GM19035 (cell line): Measurements from ENCODE around the gene EID2B.

Experiments used
- ATAC-seq: cut with Tn5 transposase; IDR thresholded peaks from one replicate; pipeline ENCODE4 v1.9.1; 2021; ENCODE audit not compliant: unreplicated experiment

Gene EID2B, protein sequence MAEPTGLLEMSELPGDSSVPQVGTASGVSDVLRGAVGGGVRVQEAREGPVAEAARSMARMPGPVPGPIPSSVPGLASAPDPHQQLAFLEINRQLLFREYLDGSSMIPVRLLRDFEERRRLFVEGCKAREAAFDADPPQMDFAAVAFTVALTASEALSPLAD

DNA sequence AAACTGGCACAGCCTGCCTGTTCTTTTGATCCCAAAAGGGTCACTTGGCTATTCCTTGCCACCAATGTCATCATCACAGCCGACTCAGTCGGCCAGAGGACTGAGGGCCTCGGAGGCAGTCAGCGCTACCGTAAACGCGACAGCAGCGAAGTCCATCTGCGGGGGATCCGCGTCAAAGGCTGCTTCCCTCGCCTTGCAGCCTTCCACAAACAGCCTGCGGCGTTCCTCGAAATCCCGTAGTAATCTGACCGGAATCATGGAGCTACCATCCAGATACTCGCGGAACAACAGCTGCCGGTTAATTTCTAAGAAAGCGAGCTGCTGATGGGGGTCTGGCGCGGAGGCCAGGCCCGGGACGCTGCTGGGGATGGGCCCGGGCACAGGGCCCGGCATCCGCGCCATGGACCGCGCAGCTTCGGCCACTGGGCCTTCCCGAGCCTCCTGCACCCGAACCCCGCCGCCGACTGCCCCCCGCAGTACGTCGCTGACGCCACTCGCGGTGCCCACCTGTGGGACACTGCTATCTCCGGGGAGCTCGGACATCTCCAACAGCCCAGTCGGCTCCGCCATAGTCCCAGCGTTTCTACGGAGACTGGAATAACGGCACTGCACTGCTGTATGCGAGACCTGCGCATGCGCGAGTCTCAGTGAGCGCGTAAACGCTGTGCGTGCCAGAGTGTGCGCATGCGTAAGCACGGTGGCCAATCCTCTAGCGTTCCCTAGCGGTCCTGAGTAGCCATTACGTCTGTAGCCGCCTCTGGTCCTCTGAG is at the start of gene EID2B:
TSS of gene EID2B (minus strand) at position 620 of the 770 bp plus-strand sequence. CDS start at position 570, 50 bp downstream.
- ATAC-seq = peak; percentile 91

DNA sequence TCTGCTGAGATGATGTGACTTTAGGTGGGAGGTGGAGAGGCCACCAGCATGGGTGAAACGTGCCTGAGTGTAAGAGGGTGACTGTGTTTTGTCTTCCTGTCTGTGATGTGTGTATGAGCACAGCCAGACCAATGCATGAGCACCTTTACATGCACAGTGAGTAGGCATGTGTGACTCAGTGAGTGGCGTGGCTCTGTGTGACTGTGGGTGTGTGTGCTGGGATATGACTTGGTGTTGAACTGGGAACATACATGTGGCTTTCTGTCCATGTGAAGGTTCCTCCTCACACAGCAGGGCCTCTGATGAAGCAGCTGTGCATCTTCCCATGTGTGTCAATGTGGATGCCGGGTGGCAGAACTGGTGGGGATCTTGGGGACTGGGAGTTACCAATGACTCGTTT is 49.8 kb upstream of the EID2B start:
- ATAC-seq = no peak

DNA sequence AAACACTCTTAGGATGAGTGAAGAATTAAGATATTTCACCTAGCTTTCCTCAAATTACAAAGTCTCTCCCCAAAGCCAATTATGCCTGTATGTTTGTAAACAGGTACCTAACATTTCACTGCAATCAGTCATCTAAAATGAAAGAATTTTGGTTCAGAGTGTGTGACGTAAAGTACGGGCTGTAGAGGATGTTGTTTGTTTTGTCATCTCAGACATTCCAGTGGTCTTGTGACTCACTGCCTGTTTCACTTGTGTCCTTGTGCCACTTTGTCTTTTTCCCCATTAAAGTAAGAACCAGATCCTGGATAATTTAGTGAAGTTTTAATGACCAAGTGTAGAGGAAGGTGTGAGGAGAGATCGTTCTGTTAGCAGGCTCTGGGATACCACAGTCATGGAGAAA is 36.0 kb upstream of the EID2B start:
- ATAC-seq = no peak

DNA sequence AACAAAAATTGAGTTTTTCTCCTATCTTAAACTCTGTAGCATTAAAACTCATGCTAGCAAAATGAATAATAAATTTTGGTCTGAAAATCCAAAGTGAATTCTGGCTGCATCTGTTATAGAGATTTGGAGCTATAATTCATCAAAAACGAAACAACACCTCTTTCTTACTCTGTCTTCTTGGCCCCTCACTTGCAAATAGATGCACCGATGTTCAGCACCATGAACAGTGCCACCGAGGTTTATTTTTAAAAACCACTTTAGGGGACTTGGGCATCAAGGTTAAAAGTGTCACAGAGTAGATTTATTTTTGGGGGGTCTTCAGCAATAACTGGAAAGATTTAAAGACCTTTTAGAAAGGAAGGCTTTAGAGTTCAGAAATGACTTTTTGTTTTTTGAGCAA is 33.4 kb upstream of the EID2B start:
- ATAC-seq = no peak

DNA sequence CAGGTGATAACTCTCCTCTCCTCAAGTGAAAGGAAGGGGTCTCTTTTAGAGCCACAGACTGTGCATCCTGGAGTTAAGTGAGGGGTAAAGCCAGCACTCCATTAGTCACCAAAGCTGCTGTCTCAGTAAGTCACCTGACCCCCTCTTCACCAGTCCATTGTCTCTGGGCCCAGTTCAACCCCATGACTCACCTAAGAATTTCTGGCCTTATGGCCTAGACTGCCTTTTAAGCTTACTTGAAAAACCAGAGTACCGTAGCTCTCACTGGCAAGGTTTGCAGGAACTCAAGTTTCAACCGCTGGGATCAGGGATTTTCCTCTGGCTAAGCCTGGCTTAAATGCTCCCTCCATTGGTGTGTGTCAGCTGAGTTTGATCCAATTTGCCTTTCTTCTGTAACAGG is 30.8 kb upstream of the EID2B start:
- no peak for ATAC-seq

DNA sequence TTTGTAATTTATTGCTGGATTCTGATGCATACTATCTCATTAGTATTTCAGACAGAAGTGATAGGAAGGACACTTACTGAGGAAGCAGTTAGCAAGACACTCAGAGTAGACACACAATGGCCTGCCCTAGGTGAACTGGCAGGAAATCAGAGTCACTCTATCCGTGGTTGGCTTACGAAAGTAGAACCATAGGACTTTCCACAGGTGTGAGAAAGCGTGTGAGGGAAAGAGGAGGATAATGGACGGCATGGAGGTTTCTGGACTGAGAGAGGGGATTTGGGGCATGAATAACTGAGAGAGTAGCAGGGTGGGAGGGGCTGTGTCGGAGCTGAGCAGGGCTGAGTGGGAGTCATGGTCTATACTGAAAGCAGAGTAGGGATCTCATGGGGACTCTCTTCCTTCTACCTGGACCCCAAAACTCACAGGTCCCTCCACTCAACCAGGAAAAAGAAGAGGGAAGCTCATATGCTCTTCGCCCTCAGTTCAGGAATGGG is 26.0 kb upstream of the EID2B start:
- ATAC-seq = no peak

DNA sequence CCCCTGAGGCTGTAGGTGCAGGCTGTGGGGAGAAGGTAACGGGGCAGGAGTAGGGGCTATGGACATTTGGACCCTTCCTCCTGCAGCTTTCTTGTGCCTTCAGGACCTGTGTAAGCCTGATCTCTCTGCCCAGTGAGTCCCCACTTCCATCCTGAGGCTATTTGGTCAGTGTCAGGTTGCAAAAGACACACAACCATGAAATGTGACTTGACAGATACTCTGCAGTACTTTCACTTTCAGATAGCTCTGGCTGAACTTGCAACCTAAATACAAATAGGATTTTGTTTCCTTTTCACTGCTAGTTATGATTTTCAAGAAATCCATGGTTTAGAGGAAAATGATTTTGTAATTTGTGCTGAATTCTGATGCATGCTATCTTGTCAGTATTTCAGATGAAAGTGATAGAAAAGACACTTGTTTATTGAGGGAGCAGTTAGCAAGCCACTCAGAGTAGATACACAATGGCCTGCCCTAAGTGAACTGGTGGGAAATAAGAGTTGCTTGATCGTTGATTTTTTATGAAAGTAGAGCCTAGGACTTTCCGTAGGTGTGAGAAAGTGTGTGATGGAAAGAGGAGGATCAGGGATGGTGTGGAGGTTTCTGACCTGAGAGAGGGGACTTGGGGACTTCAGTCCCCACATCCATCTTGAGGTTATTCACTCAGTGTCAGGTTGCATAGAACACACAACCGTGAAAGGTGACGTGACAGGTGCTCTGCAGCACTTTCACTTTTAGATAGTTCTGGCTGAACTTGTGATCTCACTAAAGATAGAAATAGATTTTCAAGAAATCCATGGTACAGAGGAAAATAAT is 25.4 kb upstream of the EID2B start:
- no peak for ATAC-seq

DNA sequence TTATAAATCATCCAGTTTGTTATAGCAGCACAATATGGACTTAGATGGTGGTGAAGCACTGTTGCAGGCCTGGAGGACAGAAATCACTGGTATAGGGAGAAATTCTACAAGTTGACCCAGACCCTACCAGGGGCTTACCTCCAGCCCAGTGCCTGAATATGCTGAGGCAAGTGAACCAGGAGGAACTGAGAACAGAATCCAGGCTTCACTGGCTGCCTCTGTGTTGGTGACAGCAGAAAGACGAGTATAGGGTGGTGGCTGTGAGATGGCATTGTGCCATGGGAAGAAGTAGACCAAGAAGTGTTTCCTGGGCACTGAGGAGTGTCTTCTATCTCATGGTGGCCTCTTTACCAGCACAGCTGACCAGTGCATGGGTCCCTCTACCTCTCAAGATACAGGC is 23.2 kb upstream of the EID2B start:
- no peak for ATAC-seq

DNA sequence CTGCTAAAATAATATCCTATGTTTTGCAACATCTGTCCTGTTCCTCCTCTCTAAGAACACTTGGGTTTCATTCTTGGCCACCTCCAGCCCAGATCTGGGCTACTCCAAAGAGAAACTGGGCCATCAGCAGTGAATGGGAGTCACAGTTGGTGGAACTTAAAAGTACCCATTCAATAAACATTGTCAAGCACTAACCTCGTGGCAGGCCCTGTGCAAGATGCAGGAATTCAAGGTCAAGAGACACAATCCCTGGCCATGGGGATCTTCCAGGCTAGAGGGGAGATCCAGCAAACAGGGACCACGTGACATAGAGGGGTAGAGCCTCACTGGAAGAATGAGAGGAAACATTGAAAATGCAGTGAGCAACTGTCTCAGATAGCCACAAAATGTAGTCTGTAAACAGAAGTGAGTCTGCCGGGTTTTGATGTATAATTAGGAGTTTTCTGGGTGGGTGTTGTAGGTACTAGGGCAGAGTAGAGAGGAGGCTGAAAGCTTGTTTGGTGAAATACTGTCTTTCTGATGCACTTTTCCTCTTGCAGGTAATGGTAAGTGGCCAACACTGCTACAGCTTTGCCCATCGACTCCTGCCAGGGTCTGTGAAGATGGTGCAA is 22.2 kb upstream of the EID2B start:
- no peak for ATAC-seq

DNA sequence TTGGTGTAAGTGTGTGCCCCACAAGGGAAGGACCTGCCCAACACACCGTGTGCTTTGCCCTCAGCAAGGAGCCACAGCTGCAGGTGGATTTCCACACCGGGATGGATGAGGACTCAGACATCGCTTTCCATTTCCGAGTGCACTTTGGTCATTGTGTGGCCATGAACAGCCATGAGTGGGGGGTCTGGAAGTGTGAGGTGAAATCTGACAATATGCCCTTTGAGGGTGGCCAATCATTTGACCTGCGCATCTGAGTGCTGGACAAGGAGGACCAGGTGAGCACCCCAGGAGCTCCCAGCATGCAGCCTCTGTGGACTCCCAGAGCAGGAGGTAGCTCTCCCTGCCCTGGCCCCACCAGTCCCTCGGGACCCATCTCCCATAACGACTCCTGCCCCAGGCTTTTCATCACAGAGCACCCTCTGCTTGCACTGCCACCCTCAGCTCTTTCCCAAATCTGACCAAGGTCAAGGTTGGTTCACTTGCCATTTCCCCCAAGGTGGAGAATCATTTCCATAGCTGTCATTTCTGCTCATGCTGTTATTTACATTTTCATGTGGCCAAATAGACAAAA is 20.5 kb upstream of the EID2B start:
- no peak for ATAC-seq

DNA sequence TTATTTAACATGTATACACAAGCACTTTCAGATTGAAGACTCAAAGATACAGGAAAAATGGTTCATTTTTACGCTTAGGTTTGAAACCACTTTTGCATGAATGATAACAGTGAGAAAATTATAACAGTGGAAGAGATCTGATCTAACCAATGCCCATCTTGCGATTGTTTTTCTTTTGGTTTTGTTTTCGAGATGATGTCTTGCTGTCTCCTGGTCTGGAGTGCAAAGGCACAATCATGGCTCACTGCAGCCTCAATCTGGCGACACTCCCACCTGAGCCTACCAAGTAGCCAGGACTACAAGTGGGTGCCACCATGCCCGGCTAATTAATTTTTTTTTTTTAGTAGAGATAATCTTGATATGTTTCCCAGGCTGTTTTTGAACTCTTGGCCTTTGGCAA is 17.5 kb upstream of the EID2B start:
- ATAC-seq = no peak

DNA sequence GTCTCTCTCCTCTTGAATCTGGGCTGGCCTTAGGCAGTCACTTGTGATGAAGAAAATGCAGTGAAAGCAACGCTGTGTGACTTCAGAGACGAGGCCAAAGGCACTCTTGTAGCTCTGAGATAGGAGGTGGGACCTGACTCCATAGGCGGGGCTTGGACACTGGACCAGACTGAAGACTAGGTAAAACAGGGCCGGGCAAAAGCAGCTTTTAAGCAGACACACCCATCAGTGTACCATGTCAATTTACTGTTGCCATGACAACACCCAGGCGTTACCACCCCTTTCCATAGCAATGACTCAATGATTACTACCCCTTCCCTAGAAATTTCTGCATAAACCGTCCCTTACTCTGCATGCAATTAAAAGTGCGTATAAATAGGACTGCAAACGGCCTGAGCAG is 13.9 kb upstream of the EID2B start:
- ATAC-seq = no peak

DNA sequence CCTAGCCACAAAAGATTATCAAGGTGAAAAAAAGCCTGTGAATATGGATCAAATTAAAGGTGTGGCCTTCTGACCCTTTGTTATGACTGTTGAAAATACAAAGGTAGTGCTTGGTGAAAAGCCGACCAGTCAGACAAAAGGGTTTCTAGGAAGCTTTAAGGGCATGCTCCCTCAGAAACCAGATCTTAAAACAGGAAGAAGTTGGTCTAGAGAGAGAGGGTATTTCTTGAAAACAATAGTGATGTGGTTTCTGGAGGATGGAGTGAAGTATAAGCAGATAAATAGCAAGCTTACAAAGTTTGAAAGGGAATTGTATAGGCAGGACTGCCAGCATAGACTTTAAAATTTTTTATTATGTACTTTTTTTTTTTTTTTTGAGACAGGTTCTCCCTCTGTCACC is 12.3 kb upstream of the EID2B start:
- ATAC-seq = no peak

DNA sequence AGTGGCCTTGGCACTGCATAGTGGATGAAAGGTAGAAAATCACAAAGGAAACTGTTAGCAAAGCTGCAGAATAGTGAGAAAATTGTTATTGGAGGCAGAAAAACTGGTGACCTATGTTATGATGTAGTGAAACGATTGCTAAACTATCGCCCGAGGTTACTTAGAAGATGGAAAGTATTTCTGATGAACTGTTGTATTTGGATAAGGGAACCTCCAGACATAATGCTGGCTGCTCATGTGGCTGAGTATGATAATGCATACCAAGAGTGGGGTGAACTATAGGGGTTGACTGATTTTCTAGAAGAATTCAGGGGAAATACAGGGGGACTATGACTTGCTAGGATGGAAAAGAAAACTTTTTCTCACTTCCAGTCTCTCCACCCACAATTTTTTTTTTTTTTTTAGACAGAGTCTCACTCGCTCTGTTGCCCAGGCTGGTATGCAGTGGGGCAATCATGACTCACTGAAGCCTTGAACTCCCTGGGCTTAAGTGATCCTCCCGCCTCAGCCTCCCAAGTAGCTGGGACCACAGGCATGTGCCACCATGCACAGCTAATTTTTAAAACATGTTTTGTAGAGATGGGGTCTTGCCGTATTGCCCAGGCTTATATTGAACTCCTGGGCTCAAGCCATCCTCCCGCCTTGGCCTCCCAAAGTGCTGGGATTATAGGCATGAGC is 11.7 kb upstream of the EID2B start:
- no peak for ATAC-seq

DNA sequence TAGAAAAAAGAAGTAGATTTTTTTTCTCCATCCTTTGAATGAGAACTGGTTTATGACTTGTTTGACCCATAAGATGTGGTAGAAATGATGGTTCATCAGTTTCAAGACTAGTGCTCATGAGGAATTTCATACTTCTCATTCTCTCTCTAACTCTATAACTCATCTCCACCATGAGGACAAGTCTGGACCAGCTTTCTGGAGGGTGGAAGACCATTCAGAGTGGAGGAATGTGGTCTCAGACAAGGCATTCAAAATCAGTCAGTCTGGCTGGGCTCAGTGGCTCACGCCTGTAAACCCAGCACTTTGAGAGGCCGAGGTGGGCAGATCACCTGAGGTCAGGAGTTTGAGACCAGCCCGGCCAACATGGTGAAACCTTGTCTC is 10.8 kb upstream of the EID2B start:
- no peak for ATAC-seq

DNA sequence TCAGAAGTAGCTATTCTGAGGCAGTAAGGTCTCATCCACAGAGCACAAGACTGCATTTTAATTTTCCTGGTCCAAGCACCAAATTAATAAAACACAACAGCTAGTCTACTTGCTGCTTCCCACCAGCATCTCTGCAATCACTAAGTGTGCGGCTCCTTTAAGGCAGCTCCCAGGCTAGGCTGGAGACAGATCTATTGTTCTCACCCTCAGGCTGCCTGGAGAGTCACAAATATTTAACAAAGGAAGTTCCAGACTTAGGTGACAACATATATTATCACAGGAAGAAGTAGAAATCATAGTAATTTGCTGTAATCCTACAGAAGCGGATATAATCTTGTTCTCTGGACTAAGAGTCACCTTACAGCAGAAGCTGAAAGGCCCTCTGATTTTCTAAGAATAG is 9.6 kb upstream of the EID2B start:
- ATAC-seq = no peak

DNA sequence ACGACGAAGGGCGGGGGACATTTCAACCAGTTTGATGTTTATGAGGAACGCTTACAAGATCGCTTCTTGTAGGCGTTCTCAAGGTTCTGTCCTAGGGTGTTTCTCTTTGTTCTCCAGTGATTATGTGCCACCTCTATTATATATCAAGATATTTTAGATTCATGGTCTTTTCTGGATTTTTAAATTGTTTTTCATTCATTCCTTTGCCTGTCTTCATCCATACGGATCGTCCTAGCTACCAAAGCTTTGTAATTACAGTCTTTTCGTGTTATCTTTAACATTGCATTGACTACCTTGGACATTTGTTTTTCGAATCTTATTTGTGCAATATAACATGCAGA is 7.7 kb upstream of the EID2B start:
- no peak for ATAC-seq

DNA sequence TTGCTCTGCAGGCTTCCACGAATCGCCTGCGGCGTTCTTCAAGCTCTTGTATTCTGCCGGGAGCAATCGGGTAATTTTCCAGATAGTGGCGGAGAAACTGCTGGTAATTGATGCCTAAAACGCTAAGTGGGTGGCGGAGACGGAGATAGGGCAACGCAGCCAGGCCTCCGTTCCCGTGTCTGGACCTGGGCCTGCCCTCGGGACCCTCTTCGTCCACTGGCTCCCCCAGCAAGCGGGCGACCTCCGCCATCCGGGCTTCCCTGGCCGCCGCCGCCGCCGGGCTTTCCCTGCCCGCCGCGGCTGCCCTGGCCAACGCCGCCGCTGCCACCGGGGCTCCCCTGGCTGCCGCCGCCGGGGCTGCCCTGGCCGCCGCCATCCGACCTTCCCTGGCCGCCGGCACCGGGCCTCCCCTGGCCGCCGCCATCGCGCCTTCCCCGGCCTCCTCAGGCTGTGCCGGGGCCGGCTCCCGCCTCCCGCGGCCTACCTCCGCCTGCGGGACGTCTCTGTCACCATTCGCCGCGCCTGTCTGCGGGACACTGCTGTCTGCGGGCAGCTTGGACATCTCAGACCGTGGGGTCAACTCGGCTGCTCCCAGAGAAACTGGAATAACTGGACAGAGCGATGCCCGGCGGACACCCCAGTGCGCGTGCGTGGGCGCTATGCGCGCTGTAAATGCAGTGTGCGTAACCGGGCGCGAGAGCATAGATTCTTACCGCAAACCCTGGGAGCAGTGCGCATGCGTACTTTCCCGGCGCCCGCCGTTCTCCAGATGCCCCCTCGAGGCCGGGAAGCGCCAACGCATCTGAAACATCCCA is 7.1 kb upstream of the EID2B start, which contains the start of gene EID2:
TSS of gene EID2 (minus strand) at position 644 of the 815 bp plus-strand sequence. CDS start at position 562, 82 bp downstream.
- ATAC-seq = peak; percentile 89

DNA sequence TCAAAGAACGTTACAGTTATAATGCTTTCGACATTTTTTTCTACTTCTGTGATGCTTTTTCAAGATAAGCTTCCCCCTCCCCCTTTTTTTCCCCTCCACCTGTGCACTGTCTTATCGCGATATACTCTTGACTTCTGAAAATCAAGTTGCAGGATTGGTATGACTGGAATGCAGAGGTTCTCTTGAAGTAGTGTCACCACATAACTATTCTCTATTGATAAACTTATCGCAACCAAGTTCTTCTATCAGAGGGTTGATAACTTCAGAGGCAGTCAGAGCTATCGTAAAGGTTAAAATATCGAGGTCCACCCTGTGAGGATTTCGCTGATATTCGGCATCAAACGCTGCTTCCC is 6.5 kb upstream of the EID2B start:
- ATAC-seq = peak; percentile 6

DNA sequence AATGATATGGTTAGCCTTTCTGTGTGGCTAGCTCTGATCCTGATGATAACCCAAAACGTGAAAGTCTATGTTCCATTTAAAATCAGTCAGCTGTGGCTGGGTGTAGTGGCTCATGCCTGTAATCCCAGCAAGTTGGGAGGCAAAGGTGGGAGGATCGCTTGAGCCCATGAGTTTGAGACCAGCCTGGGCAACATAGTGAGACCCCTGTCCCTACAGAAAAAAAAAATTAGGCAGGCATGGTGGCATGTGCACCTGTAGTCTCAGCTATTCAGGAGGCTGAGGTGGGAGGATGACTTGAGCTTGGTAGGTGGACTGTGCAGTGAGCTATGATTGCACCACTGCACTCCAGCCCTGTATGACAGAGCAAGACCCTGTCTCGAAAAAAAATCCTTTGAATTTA is 1.1 kb upstream of the EID2B start:
- ATAC-seq = no peak
